Activated CD4-positive, alpha-beta T cell treated with anti-CD3 and anti-CD28 coated beads, Interleukin-2, amount 50 U/mL, for 24 hours (primary cell): ENCODE results near the gene JAML.

Experiments
- DNase-seq, 2 donors: peaks; one replicate each; pipeline ENCODE4 v3.0.0-alpha.2; 2020; ENCODE audit warnings: low read depth in 1 of 2, low spot score in 1 of 2

The JAML gene

GRCh38 chr11:118216621-118217481 is 8.0 kb downstream of the JAML start:
- DNase-seq: peak; percentile 46 to 61

- no peak for DNase-seq
Observed at GRCh38 chr11:118215765-118216164, 9.0 kb downstream of the JAML start.

GRCh38 chr11:118215262-118215661 is 9.5 kb downstream of the JAML start:
- DNase-seq: no peak

- DNase-seq: no peak
Observed at GRCh38 chr11:118214210-118214914, 10.4 kb downstream of the JAML start.

GRCh38 chr11:118213781-118214180 is 11.0 kb downstream of the JAML start:
- no peak for DNase-seq

GRCh38 chr11:118213201-118213600 is 11.6 kb downstream of the JAML start:
- no peak for DNase-seq

GRCh38 chr11:118212781-118213191 is 12.0 kb downstream of the JAML start:
- DNase-seq: no peak

- no peak for DNase-seq
Observed at GRCh38 chr11:118212131-118212725, 12.6 kb downstream of the JAML start.

- no peak for DNase-seq
Observed at GRCh38 chr11:118211006-118211405, 13.8 kb downstream of the JAML start.

- no peak for DNase-seq
Observed at GRCh38 chr11:118210323-118210722, 14.5 kb downstream of the JAML start.

GRCh38 chr11:118209033-118209432 is 15.8 kb downstream of the JAML start:
- DNase-seq: no peak

GRCh38 chr11:118207079-118207478 is 17.7 kb downstream of the JAML start:
- no peak for DNase-seq

GRCh38 chr11:118206391-118207031 is 18.3 kb downstream of the JAML start:
- no peak for DNase-seq

- no peak for DNase-seq
Observed at GRCh38 chr11:118205606-118206378, 19.0 kb downstream of the JAML start.

- DNase-seq: no peak
Observed at GRCh38 chr11:118202599-118203422, 22.0 kb downstream of the JAML start.

- DNase-seq: no peak
Observed at GRCh38 chr11:118201966-118202365, 22.8 kb downstream of the JAML start.

- peak in 1 of 2 donors; percentile 40 for DNase-seq
Observed at GRCh38 chr11:118200901-118201680, 23.7 kb downstream of the JAML start.

GRCh38 chr11:118200497-118200896 is 24.3 kb downstream of the JAML start:
- DNase-seq: no peak

- no peak for DNase-seq
Observed at GRCh38 chr11:118199135-118199534, 25.7 kb downstream of the JAML start.
